HG03066 (cell line): ENCODE results near the gene SVIL.

Experiments used
- ATAC-seq: cut with Tn5 transposase; IDR thresholded peaks from one replicate; pipeline ENCODE4 v1.9.1; 2021; ENCODE audit warnings: low read depth; ENCODE audit not compliant: unreplicated experiment

SVIL gene

DNA sequence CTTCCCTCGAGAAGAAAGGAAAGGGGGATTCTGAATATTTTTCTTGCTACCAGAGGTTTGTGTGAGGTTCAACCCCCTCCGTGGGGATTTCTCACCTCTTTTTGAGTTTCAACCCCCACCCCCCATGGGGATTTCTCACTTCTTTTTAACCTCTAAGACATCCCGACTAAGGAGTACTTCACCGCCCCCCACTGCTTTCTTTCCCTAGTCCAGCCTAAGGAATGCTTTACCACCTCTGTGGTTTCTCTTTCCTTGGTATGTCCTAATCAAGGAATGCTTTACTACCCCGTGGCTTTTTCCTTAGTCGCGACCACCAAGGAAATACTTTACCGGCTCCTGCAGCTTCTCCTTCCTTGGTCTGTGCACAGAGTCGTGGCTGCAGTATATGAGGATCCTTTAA is 196.5 kb downstream of the SVIL start:
- no peak for ATAC-seq

DNA sequence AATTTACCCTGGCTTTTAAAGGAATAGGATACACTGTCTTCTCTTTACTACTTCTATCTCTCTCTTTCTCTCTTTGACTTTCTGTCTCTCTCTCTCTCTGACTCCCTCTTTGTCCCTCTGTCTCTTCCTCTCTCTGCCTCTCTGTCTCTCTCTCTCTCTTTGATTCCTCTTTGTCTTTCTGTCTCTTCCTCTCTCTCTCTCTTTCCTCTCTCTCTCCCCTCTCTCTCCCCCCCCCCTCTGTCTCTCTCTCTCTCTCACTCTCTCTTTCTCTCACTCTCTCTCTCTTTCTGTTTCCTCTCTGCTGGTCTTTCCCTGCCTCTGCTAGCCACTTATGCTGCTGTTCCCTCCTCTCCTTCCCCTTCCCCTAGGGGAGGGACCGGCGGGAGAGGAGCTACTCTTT is 196.9 kb downstream of the SVIL start:
- ATAC-seq, result no peak

DNA sequence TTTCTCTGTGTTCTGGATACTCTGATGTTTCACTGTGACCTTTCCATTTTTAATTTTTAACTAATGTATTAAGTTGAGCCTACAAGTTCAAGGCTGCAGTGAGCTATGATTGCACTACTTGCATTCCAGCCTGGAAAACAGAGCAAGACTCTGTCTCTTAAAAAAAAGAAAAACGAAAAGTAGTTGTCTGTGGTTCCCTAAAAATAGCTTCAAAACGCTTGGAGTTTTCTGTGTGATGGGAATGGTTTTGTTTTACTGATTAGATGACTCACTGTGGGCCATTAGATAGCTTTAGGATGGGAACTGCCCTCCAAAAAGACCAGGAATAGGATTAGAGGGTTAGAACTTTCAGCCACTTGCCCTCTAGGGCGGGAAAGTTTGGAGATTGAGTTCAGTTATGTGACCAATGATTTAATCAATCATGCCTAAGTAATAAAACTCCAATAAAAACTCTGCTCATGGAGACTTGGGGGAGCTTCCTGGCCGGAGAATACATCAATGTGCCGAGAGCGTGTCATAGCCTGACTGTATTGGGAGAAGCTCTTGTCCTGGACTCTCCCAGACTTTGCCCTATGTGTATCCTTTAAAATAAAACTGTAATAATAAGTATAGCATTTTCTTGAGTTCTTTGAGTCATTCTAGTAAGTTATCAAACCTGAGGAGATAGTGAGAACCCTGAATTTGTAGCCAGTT is 198.8 kb downstream of the SVIL start:
- no peak for ATAC-seq

DNA sequence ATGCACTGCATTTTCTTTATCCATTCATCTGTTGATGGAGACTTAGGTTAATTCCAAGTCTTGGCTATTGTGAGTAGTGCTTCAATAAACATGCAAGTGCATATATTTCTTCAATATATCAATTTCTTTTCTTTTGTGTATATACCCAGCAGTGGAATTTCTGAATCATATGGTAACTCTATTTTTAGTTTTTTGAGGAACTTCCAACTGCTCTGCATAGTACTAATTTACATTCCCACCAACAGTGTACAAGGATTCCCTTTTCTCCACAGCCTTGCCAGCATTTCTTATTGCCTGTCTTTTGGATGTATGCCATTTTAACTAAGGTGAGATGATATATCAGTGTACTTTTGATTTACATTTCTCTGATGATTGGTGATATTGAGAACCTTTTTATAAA is 200.7 kb downstream of the SVIL start:
- no peak for ATAC-seq

DNA sequence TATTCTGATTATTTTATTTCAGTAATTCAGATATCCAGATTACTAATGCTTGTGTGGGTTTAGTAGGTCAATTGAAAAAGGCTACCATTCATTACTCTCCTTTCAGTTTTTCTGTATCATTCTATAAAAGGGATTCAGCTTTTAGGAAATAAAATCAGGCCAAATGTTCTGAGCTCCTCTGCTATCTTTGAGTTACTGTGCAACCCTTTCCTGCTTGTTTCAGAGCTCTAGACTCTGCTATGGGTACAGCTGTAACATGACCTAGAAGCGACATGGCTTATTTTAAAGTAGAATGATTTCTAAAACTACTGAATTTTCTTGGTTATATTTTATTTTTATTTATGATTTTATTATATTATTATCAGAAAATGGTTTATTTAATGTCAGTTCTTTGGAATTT is 203.1 kb downstream of the SVIL start:
- no peak for ATAC-seq

DNA sequence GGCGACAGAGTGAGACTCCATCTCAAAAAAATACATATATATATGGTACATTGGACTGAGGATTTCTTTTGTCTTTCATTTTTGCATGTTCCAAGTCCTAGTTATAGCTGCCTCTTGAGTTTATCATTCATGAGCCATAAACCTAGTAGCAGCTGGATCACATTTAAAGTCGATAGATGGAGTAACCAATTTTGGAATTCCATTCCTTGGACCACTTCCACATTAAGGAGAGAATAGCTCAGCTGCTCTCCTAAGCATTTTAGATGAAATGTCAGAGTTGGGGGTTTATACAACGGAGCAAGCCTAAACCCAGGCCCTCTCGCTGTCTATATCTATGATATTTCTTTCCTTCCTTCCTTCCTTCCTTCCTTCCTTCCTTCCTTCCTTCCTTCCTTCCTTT is 204.7 kb downstream of the SVIL start:
- no peak for ATAC-seq

DNA sequence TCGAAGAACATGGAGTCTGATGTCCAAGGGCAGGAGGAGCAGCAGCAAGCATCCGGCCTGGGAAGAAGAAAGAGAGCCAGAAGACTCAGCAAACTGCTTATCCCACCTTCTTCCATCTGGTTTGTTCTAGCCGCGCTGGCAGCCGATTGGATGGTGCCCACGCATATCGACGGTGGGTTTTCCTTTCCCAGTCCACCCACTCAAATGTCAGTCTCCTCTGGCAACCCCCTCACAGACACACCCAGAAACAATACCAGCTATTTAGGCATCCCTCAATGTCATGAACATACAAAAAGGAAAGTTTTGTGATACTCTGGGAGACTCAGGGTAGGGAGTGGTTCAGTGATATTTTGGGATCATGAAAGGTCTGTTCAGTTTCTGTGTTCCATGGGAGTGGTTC is 206.3 kb downstream of the SVIL start:
- no peak for ATAC-seq

DNA sequence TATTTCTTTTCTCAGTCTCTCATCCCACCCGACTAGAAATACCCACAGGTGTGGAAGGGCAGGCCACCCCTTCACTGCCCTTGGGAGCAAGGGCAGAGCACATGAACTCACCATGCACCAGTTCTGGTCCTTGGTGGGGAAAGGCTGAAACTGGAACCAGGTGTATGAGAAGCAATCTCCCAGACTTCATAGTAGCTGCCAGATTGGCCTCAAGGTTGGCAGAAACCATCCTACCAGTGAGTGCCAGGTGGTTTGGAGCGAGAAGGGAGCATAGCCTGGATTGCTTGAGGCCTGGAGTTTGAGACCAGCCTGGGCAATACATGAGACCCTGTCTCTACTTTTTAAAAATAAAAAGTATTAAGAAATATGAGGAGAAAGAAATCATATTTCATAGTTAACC is 207.1 kb downstream of the SVIL start:
- no peak for ATAC-seq

DNA sequence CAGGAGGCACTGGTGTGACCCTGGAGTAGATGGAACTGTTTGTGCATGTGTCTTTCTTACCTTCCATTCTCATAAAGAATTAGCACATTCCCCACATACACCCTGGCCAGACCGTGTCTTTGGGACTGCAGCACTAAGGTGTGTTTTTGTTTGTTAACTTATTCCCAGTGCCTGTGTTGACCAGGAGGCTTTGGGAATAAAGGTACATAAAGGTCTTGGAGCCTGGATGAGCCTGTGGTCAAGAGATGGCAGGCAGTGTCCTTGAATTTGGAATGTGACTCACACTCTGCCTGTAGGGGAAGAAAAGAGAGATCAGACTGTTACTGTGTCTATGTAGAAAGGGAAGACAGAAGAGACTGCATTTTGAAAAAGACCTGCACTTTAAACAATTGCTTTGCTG is 208.4 kb downstream of the SVIL start:
- no peak for ATAC-seq

DNA sequence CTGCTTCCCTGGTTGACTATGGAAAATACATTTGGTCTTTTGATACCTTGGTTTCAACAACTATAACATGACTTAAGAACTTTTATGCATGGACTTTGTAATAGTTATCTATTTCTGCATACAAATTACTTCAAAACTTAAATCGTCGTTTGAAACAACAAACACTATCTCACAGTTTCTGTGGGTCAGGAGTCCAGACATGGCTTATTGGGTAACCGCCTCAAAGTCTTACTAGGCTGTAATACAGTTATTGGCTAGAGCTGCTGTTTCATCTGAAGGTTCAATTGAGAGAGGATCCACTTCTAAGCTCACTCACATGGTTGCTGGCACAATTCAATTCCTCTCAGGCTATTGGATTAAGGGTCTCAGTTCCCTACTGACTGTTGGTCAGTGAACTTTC is 210.8 kb downstream of the SVIL start:
- no peak for ATAC-seq

DNA sequence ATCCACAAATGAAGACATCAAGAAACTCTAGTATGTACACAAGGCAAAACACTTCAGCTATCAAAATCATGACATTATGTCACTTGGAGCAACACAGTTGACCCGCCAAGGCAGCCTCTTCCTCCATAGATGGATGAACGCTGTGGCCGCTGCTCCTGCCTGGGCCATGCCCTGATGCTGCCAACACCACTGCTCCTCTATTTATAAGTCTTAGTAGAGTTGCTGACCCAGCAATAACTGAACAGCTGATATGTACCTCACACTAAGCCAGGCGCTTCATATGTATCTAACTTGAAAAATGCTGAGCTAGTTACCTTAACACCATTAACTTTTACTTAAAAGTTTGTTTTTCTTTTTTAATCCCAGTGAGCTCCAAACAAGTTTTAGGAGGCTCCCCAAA is 214.0 kb downstream of the SVIL start:
- ATAC-seq, result no peak

DNA sequence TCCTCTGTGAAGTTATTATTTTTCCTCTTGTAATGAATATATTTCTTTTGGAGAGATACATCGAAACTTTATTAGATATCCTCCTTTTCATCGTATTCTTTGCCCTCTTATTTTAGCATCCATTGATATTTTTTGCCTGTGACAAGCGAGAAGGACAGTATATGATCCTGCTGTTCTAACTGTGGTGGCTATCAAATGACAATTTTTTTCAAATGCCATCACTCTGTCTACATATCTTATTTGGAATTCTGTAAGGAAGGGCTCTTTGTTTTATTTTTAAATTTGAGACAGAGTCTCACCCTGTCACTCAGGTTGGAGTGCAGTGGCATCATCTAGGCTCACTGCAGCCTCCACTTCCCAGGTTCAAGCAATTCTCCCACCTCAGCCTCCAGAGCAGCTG is 217.4 kb downstream of the SVIL start:
- no peak for ATAC-seq

DNA sequence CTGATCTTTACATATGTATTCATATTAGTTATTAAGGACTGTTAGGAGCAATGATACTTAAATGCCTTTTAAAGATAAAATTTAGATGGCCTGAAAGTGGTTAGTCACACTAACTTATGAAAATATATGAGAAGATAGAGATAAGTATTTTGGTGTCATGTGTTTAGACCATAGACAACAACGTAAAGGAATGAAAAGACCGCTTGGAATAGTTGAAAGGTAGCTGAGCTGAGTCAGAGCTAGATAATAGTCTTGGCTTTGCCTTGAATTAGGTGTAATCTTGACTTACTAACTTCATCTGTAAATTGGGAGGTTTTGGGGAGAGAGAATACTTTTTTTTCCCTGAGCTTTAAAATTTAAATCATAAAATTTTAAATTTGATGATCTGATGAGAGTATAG is 218.9 kb downstream of the SVIL start:
- ATAC-seq, result no peak

DNA sequence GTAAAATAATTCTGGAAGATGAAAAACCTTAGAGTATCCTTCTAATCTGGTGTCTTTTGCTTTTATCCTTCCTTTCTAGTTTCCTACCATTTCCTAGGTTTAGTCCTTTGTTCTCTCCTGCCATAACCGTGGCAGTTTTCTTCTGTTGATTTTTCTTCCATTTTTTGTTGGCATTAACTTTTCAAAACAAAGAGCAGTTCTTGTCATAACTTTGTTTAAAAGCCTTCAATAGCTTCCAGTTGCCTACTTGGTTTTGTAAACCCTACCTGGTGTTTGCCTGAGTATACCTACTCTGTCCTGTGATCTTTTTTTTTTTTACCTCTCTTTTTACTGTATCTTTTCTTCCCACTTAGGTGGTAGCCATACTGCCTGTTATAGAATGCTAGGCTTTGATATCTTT is 220.3 kb downstream of the SVIL start:
- no peak for ATAC-seq

DNA sequence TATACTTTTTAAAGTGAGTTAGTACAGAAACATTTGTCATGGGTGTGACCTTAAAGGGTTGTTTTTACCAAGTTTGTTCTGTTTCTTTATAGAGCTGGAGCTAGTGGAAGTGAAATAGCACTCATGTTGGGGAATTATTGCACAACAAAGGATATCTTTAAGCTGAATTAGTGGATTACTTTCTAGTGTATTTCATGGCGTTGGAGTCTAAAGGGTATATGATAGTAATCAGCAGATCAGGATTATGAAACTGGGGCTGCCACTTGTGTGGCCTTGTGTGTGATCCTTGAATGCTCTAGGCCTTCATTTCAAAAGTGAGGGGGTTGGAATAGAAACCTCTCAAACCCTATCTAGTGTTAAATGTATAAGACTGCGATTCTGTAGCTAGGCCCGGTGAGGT is 222.3 kb downstream of the SVIL start:
- no peak for ATAC-seq

DNA sequence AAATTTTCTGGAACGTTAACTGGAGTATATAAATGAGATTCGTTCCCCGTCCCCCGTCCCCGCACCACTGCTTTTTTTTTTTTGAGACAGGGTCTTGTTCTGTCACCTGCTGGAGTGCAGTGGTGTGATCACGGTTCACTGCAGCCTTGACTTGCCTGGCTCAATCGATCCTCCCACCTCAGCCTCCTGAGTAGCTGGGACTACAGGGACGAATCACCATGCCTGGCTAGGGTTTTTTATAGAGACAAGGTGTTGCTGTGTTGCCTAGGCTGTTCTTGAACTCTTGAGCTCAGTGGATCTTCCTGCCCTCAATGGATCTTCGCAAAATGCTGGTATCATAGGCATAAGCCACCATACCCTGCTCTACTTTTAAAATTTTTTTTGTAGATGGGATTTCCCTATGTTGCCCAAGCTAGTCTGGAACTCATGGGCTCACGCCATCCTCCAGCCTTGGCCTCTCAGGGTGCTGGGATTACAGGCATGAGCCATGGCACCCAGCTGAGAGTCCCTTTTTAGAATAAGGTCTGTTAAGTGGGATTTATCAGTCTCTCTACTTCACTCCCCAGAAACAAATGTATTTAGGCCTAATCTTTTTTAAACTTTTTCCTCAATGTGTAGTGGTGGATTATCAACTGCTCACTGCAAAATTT is 223.0 kb downstream of the SVIL start:
- ATAC-seq, result no peak

DNA sequence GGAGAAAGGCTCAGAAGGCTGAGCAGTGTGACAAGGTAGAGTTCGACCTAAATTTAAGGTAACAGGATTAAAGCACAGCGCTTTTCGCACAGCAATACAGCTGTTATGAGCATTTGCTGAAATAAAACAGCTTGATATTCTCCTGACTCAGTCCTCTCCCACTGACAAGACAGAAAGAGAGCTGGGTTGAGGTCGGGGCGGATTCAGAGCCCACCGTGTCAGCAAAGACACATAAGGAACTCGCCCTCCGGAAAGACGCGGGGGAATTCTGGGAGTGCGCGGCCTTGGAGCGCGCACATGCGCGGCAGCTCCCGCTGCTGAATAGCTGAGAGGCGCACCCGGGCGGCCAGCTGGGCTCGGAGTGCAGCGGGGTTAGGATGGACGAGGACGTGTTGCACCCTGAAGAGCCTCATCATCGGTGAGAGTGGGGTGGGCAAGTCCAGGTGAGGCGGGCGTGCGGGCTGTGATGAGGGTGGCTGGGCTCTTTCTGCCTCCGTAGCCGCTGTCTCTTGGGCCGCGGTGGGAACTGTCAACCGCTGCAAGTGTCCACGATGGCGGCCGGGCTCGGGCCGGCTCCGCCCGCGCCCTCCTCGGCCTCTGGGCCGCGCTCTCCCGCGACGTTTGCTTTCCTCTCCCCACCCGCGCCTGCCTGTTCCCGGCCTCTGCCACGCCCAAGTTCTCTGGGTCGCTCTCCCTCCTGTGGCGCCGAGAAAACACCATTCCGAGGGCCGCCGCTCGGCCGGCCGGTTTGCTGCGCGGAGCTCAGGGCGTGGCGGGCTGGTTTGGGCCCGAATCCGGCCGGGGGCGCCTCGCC is 225.3 kb downstream of the SVIL start:
- peak; percentile 76 for ATAC-seq

DNA sequence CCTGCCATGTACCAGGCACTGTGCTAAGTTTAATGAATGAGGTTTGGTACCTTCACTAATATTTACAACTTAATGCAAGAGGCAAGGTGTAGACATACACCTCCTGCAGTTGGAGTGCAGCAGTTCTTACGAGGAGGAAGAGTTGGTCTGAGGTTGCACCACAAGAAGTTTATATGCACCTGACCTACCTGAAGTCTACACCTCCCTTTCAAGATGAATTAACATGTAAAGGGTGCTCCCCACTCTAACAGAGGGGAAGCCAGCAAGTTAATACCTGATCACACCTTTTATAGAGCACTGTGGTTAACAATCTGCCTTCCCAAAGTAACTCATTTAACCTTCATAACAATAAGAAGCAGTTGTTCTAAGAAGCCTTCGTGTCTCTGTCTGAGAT is 225.9 kb downstream of the SVIL start:
- ATAC-seq, result no peak
